HepG2 (cell line): ENCODE data around the gene SLC35B4. TPM values are rescaled to one million over a fixed set of nuclear protein-coding genes. Genes with fewer than 3 reads are reported as not detected.

ENCODE experiments used
- ATAC-seq: fragments of 200-7000 bp; cut with Tn5 transposase; 3 replicates; pipeline ENCODE4 v1.9.1; 2020; ENCODE audit warnings: mild to moderate bottlenecking, moderate library complexity
- BruUV-seq: library from RNA; stranded (reverse); fragments of 400-500 nt; replicated peaks from 2 replicates; lab custom pipeline; 2021; lab: Mats Ljungman, UMichigan
- CTCF ChIA-PET: fragments of 300-600 bp; formaldehyde crosslinking; extraction: SDS; loops from one replicate; lab custom pipeline; 2021; ENCODE audit warnings: low total read pairs, inconsistent platforms, low intra/inter-chr PET ratio; lab: Yijun Ruan, JAX
- POLR2A ChIA-PET: fragments of 350-600 bp; sonication (Branson Sonifier 250); formaldehyde crosslinking; loops from one replicate; lab custom pipeline; 2020; ENCODE audit warnings: antibody characterized with exemption, inconsistent platforms; lab: Yijun Ruan, JAX
- DNase-seq: peaks from one replicate; pipeline ENCODE4 v3.0.0-alpha.2; 2015; ENCODE audit warnings: low spot score
- FAIRE-seq: peaks from 3 replicates; lab custom pipeline; 2011; peaks lifted over from hg19 to GRCh38; lab: Jason Lieb, UNC
- H2AFZ ChIP-seq: one replicate; pipeline ENCODE4 v1.6.1; 2011; ENCODE audit warnings: low read length, inconsistent platforms
- H3K27ac ChIP-seq: fragments of 300-600 bp; 3 replicates; pipeline ENCODE4 v1.8.0; 2011; ENCODE audit warnings: mixed run types, mild to moderate bottlenecking, mixed read lengths, low read length, inconsistent platforms; ENCODE audit not compliant: insufficient read depth; ENCODE audit errors: extremely low read length
- H3K27me3 ChIP-seq, 2 experiments: fragments of 200-600 bp in 1 of 2; 2 replicates in 1 of 2; 3 replicates in 1 of 2; pipeline versions ENCODE4 v1.6.0 to v1.8.0; 2011; ENCODE audit warnings: low read length in 2 of 2, mild to moderate bottlenecking in 2 of 2, moderate library complexity in 2 of 2, inconsistent platforms in 1 of 2; ENCODE audit not compliant: insufficient read depth in 2 of 2, control insufficient read depth in 1 of 2
- H3K36me3 ChIP-seq, 2 experiments: fragments of 200-600 bp in 1 of 2; replicated peaks in 1 of 2; 2 replicates in 1 of 2; 3 replicates in 1 of 2; pipeline versions ENCODE4 v1.5.1 to v1.8.0; 2011; ENCODE audit warnings: low read length in 2 of 2, inconsistent platforms in 1 of 2; ENCODE audit not compliant: insufficient read depth in 2 of 2, control insufficient read depth in 1 of 2
- H3K4me1 ChIP-seq: 2 replicates; pipeline ENCODE4 v1.5.1; 2012; ENCODE audit warnings: low read length, inconsistent platforms; ENCODE audit not compliant: insufficient read depth
- H3K4me2 ChIP-seq: 2 replicates; pipeline ENCODE4 v1.6.0; 2011; ENCODE audit warnings: low read depth, low read length, inconsistent platforms
- H3K4me3 ChIP-seq, 3 experiments: fragments of 200-600 bp in 1 of 3; sonication (generic), shearing (Covaris generic) in 1 of 3; replicated peaks in 1 of 3; 2 replicates each; pipeline ENCODE4 v1.5.1; 2011 to 2016; ENCODE audit warnings: low read length in 3 of 3, inconsistent platforms in 2 of 3, low read depth in 2 of 3, mild to moderate bottlenecking in 2 of 3, control low read depth in 1 of 3, mixed read lengths in 1 of 3; ENCODE audit not compliant: insufficient read depth in 1 of 3
- H3K79me2 ChIP-seq: one replicate; pipeline ENCODE4 v1.6.1; 2011; ENCODE audit warnings: low read length, inconsistent platforms; ENCODE audit not compliant: insufficient read depth
- H3K9ac ChIP-seq: 2 replicates; pipeline ENCODE4 v1.6.0; 2011; ENCODE audit warnings: mild to moderate bottlenecking, low read depth, low read length, inconsistent platforms; ENCODE audit not compliant: insufficient read depth
- H3K9me3 ChIP-seq: 2 replicates; pipeline ENCODE4 v1.5.1; 2012; ENCODE audit warnings: mild to moderate bottlenecking, low read length
- H4K20me1 ChIP-seq: 2 replicates; pipeline ENCODE4 v1.6.0; 2011; ENCODE audit warnings: inconsistent platforms, mild to moderate bottlenecking, low read length, moderate library complexity; ENCODE audit not compliant: insufficient read depth
- ARNTL ChIP-seq: sonication (generic); formaldehyde crosslinking; IDR thresholded peaks from 2 replicates; pipeline ENCODE4 v1.4.0; 2020; ENCODE audit warnings: mild to moderate bottlenecking, missing genetic modification reagents
- BCL6 ChIP-seq: IDR thresholded peaks from 2 replicates; pipeline ENCODE4 v1.6.1; 2016; ENCODE audit warnings: missing genetic modification reagents, missing compliant biosample characterization
- CCDC6 ChIP-seq: sonication (generic); formaldehyde crosslinking; IDR thresholded peaks from 2 replicates; pipeline ENCODE4 v1.8.1; 2022; ENCODE audit warnings: mild to moderate bottlenecking, missing genetic modification reagents, moderate library complexity
- CHCHD3 ChIP-seq: sonication (generic); formaldehyde crosslinking; IDR thresholded peaks from 2 replicates; pipeline ENCODE4 v1.8.0; 2022; ENCODE audit warnings: mild to moderate bottlenecking, missing genetic modification reagents, moderate library complexity
- FOXM1 ChIP-seq: sonication (generic); formaldehyde crosslinking; IDR thresholded peaks from 2 replicates; pipeline ENCODE4 v1.5.0; 2020; ENCODE audit warnings: missing genetic modification reagents
- HCFC1 ChIP-seq: fragments of 150-350 bp; IDR thresholded peaks from 2 replicates; pipeline ENCODE4 v1.6.1; 2014; ENCODE audit warnings: low read depth, low read length
- HOXA5 ChIP-seq: sonication (generic); formaldehyde crosslinking; IDR thresholded peaks from 2 replicates; pipeline ENCODE4 v1.4.0; 2020; ENCODE audit warnings: missing genetic modification reagents
- KDM3A ChIP-seq: IDR thresholded peaks from 2 replicates; pipeline ENCODE4 v1.6.1; 2018; ENCODE audit warnings: low read depth, missing compliant biosample characterization
- MTA3 ChIP-seq: sonication (generic); formaldehyde crosslinking; IDR thresholded peaks from 2 replicates; pipeline ENCODE4 v1.4.0; 2020; ENCODE audit warnings: missing genetic modification reagents
- MZF1 ChIP-seq: sonication (generic); formaldehyde crosslinking; IDR thresholded peaks from 2 replicates; pipeline ENCODE4 v1.8.1; 2023; ENCODE audit warnings: mild to moderate bottlenecking, missing genetic modification reagents, borderline replicate concordance
- RELA ChIP-seq: sonication (generic); formaldehyde crosslinking; IDR thresholded peaks from 2 replicates; pipeline ENCODE4 v1.4.0; 2020; ENCODE audit warnings: missing genetic modification reagents
- RFXANK ChIP-seq: IDR thresholded peaks from 2 replicates; pipeline ENCODE4 v1.6.1; 2016
- SNAI1 ChIP-seq: sonication (generic); formaldehyde crosslinking; IDR thresholded peaks from 2 replicates; pipeline ENCODE4 v1.5.0; 2020; ENCODE audit warnings: mild to moderate bottlenecking, missing genetic modification reagents, borderline replicate concordance
- ZNF121 ChIP-seq: sonication (generic); formaldehyde crosslinking; IDR thresholded peaks from 2 replicates; pipeline ENCODE4 v1.5.0; 2020; ENCODE audit warnings: mild to moderate bottlenecking, missing genetic modification reagents
- ZNF792 ChIP-seq: IDR thresholded peaks from 2 replicates; pipeline ENCODE4 v1.6.1; 2016
- ZNF878 ChIP-seq: sonication (generic); formaldehyde crosslinking; IDR thresholded peaks from 2 replicates; pipeline ENCODE4 v1.8.1; 2023; ENCODE audit warnings: mild to moderate bottlenecking, missing genetic modification reagents, moderate library complexity
- WGBS: methylation state at CpG from one replicate; pipeline ENCODE4 v1.1.6; 2017; ENCODE audit warnings: low lambda C conversion rate; 5-methylcytosine and 5-hydroxymethylcytosine counted together
- in situ Hi-C: cut with HindIII; loops from 2 replicates; pipeline ENCODE4 v1.10.0; 2017; ENCODE audit warnings: low pct_unique_long_range_greater_than_20kb; ENCODE audit not compliant: extremely low pct_ligation_motif_present
- intact Hi-C: fragments of 100-400 bp; cut with micrococcal nuclease; formaldehyde crosslinking; loops from one replicate; pipeline ENCODE4 v1.10.0; 2022; ENCODE audit not compliant: unreplicated experiment
- polyA plus RNA-seq, 8 experiments: library from polyadenylated mRNA; depleted of rRNA in 3 of 8; stranded (reverse) in 7 of 8; unstranded in 1 of 8; fragments of >200 nt; fragmentation: Illumina TruSeq in 4 of 8; extraction: Trizol in 4 of 8; gene quantifications; 2 replicates each; pipeline versions ENCODE4 v1.2.1 to v1.2.3, GENCODE V29; 2011 to 2016; ENCODE audit warnings: low read depth in 4 of 8, missing spikeins in 1 of 8, mixed read lengths in 1 of 8; ENCODE audit not compliant: insufficient read depth in 1 of 8
- total RNA-seq, 5 experiments: library from RNA; depleted of rRNA; stranded (reverse); fragments of >200 nt; fragmentation: Illumina TruSeq; extraction: Trizol; gene quantifications; 2 replicates each; pipeline ENCODE4 v1.2.3, GENCODE V29; 2016; ENCODE audit warnings: low read depth in 1 of 5
- TF ChIP-seq, protein P1 (sequence below): sonication (generic); formaldehyde crosslinking; IDR thresholded peaks from 2 replicates; pipeline ENCODE4 v1.4.0; 2020; ENCODE audit warnings: missing genetic modification reagents
- TF ChIP-seq, protein P2 (sequence below): sonication (generic); formaldehyde crosslinking; IDR thresholded peaks from 2 replicates; pipeline ENCODE4 v1.5.0; 2020; ENCODE audit warnings: missing genetic modification reagents, mild to moderate bottlenecking, borderline replicate concordance
- TF ChIP-seq, protein P3 (sequence below): sonication (generic); formaldehyde crosslinking; IDR thresholded peaks from 2 replicates; pipeline ENCODE4 v1.9.0; 2021; ENCODE audit warnings: missing genetic modification reagents, borderline replicate concordance
- TF ChIP-seq, protein P4 (sequence below): sonication (generic); formaldehyde crosslinking; IDR thresholded peaks from 2 replicates; pipeline ENCODE4 v1.5.1; 2020; ENCODE audit warnings: mild to moderate bottlenecking, moderate library complexity, missing genetic modification reagents
- TF ChIP-seq, protein P5 (sequence below): IDR thresholded peaks from 2 replicates; pipeline ENCODE4 v1.6.1; 2016

Gene SLC35B4
- total and polyA plus RNA-seq, 2 of the 13 experiments (the other 11 are each of a cell fraction or from before 2014, with no cell fraction given): 17.1 to 17.8 TPM

DNA sequence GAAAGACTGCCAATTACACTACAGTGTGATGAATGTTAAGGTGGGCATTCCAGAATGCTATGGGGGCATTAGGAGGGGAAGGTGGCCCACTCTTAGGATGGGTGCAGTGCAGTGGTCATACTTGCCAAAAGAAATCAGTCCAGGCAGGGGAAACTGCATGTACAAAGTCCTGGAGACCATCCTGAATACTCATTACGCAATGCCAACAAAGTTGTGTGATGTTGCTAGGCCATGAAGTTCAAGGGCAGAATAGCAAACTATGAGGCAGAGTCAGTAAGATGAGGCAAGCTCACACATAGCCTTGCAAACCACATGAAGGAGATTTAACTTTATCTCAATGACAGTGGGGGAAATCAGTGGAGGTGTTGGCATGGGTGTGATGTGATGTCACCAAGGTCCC is 49.8 kb upstream of the SLC35B4 start:
- FAIRE-seq: peak; percentile 81
- Histone ChIP-seq H3K27me3 (no peaks in the 10 kb centered on the region; a peak in 1 of 5 replicates), H3K4me1 (peaks cover 77% of the 10 kb centered on the region), H3K79me2 (no peaks in the 10 kb centered on the region), H3K27ac (peak overlapping the region; percentile 0), H3K4me3 (no peak overlapping the region), H4K20me1 (no peaks in the 10 kb centered on the region), H3K9ac (no peak overlapping the region), H3K4me2 (peak overlapping the region; percentile 19), H2AFZ (no peak overlapping the region), H3K36me3 (no peaks in the 10 kb centered on the region), H3K9me3 (no peaks in the 10 kb centered on the region)
- ChIA-PET POLR2A (no interaction called here), CTCF (no interaction called here)
- DNase-seq: peak; percentile 82
- WGBS: 0% methylated on average over 1 of the region's 1 CpG
- ATAC-seq: peak; percentile 24; the same call in 2 of the 3 replicates
- intact Hi-C loops (loop anchor here (5.0 kb wide), 1 partner anchor 56 kb away; no protein-coding TSS in a partner anchor), in situ Hi-C loops (no loop called here)
- no TSS peak for BruUV-seq
- TF ChIP-seq CCDC6 (CRISPR knock-in tag): no peak
- TF ChIP-seq ARNTL: 0 out of 2 replicates have a peak, but pooled peaks have one; percentile 40
- peak; percentile 33; the same call in 1 of the 2 replicates for TF ChIP-seq KDM3A (CRISPR knock-in tag)
- no peak for TF ChIP-seq MTA3 (CRISPR knock-in tag)
- 0 out of 2 replicates have a peak, but pooled peaks have one; percentile 32 for TF ChIP-seq ZNF792
- TF ChIP-seq, protein P1, sequence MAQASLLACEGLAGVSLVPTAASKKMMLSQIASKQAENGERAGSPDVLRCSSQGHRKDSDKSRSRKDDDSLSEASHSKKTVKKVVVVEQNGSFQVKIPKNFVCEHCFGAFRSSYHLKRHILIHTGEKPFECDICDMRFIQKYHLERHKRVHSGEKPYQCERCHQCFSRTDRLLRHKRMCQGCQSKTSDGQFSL (CRISPR knock-in tag): no peak
- TF ChIP-seq, protein P2, sequence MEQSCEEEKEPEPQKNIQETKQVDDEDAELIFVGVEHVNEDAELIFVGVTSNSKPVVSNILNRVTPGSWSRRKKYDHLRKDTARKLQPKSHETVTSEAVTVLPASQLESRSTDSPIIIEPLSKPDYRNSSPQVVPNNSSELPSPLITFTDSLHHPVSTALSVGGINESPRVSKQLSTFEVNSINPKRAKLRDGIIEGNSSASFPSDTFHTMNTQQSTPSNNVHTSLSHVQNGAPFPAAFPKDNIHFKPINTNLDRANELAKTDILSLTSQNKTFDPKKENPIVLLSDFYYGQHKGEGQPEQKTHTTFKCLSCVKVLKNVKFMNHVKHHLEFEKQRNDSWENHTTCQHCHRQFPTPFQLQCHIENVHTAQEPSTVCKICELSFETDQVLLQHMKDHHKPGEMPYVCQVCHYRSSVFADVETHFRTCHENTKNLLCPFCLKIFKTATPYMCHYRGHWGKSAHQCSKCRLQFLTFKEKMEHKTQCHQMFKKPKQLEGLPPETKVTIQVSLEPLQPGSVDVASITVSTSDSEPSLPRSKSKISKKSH: no peak
- TF ChIP-seq CHCHD3: no peak
- no peak for TF ChIP-seq FOXM1 (CRISPR knock-in tag)
- TF ChIP-seq HOXA5 (CRISPR knock-in tag): 0 out of 2 replicates have a peak, but pooled peaks have one; percentile 21
- no peak for TF ChIP-seq MZF1 (CRISPR knock-in tag)
- TF ChIP-seq, protein P3, sequence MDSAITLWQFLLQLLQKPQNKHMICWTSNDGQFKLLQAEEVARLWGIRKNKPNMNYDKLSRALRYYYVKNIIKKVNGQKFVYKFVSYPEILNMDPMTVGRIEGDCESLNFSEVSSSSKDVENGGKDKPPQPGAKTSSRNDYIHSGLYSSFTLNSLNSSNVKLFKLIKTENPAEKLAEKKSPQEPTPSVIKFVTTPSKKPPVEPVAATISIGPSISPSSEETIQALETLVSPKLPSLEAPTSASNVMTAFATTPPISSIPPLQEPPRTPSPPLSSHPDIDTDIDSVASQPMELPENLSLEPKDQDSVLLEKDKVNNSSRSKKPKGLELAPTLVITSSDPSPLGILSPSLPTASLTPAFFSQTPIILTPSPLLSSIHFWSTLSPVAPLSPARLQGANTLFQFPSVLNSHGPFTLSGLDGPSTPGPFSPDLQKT (CRISPR knock-in tag): no peak
- TF ChIP-seq SNAI1 (CRISPR knock-in tag): no peak
- TF ChIP-seq ZNF121: no peak
- TF ChIP-seq ZNF878 (CRISPR knock-in tag): no peak
- TF ChIP-seq HCFC1: no peak
- TF ChIP-seq RFXANK (CRISPR knock-in tag): no peak
- TF ChIP-seq, protein P4, sequence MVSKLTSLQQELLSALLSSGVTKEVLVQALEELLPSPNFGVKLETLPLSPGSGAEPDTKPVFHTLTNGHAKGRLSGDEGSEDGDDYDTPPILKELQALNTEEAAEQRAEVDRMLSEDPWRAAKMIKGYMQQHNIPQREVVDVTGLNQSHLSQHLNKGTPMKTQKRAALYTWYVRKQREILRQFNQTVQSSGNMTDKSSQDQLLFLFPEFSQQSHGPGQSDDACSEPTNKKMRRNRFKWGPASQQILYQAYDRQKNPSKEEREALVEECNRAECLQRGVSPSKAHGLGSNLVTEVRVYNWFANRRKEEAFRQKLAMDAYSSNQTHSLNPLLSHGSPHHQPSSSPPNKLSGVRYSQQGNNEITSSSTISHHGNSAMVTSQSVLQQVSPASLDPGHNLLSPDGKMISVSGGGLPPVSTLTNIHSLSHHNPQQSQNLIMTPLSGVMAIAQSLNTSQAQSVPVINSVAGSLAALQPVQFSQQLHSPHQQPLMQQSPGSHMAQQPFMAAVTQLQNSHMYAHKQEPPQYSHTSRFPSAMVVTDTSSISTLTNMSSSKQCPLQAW (CRISPR knock-in tag): peak; percentile 58; the same call in 1 of the 2 replicates
- peak; percentile 86 for TF ChIP-seq BCL6 (CRISPR knock-in tag)
- TF ChIP-seq, protein P5, sequence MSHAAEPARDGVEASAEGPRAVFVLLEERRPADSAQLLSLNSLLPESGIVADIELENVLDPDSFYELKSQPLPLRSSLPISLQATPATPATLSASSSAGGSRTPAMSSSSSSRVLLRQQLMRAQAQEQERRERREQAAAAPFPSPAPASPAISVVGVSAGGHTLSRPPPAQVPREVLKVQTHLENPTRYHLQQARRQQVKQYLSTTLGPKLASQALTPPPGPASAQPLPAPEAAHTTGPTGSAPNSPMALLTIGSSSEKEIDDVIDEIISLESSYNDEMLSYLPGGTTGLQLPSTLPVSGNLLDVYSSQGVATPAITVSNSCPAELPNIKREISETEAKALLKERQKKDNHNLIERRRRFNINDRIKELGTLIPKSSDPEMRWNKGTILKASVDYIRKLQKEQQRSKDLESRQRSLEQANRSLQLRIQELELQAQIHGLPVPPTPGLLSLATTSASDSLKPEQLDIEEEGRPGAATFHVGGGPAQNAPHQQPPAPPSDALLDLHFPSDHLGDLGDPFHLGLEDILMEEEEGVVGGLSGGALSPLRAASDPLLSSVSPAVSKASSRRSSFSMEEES (CRISPR knock-in tag): 0 out of 2 replicates have a peak, but pooled peaks have one; percentile 20
- no peak for TF ChIP-seq RELA (CRISPR knock-in tag)
